Sigmoid colon (tissue), 4 donors: ENCODE results near the gene TACC2.

Experiments
- CTCF ChIP-seq, 4 experiments: fragments of 450-650 bp in 3 of 4; fragments of 200-600 bp in 1 of 4; IDR thresholded peaks; one replicate each; pipeline ENCODE4 v1.5.1; 2016 to 2019; ENCODE audit warnings: antibody characterized with exemption in 4 of 4, mild to moderate bottlenecking in 3 of 4, moderate library complexity in 2 of 4
- POLR2A ChIP-seq, 2 donors: fragments of 450-650 bp; IDR thresholded peaks; one replicate each; pipeline ENCODE4 v1.6.1; 2016; ENCODE audit warnings: antibody characterized with exemption in 2 of 2, mild to moderate bottlenecking in 2 of 2, moderate library complexity in 2 of 2
- POLR2AphosphoS5 ChIP-seq, 4 donors: sonication (generic); formaldehyde crosslinking; IDR thresholded peaks; one replicate each; pipeline ENCODE4 v1.6.1; 2017; ENCODE audit warnings: antibody characterized with exemption in 4 of 4

GRCh38 chr10:122288917-122289316 lies 300.0 kb downstream of the TACC2 start:
- TF ChIP-seq CTCF (IDR thresholded peaks at IDR 0.05) = no peak
- no peak for TF ChIP-seq POLR2A (IDR thresholded peaks at IDR 0.05)
- no peak for TF ChIP-seq POLR2AphosphoS5 (IDR thresholded peaks at IDR 0.05)
